A673 (cell line): ENCODE results near the gene TMEM272.

Experiments used
- CTCF ChIP-seq: fragments of 300-800, 200-600 bp; sonication (generic); conservative IDR thresholded peaks from 2 replicates; pipeline ENCODE4 v1.5.1; 2017; ENCODE audit warnings: low read depth, mild to moderate bottlenecking, antibody characterized with exemption, low read length, moderate library complexity, mixed read lengths
- EZH2 ChIP-seq: fragments of 200-600 bp; sonication (generic); IDR thresholded peaks from 2 replicates; pipeline ENCODE4 v1.6.1; 2017; ENCODE audit warnings: borderline replicate concordance, low read depth, mild to moderate bottlenecking, mixed read lengths, antibody characterized with exemption, low read length; ENCODE audit not compliant: poor library complexity, severe bottlenecking

DNA sequence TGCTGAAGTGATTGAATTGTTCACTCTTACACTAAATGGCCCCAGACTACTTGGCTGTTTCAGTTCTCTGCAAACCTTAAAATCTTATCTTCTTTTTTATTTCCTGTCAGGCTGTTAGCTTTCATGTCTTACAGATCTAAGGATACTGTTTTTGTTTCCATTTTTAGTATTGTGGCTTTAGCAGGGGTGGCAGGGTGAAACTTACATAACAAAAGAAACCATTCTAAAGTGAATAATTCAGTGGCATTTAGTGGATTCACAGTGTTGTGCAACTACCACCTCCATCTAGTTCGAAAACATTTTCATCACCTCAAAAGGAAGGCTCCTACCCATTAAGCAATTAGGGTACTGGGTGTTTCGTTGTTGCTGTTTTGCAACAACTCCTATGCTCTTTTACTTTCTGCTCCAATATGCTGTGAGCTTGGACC is 19.8 kb downstream of the TMEM272 start:
- TF ChIP-seq CTCF: no peak
- TF ChIP-seq EZH2: no peak
